Daoy (cell line): Measurements from ENCODE around the gene NOD2. TPM values are rescaled to one million over a fixed set of nuclear protein-coding genes. Genes with fewer than 3 reads are reported as not detected.
A peak's percentile ranks its signal among the peaks of the same experiment; 100 is the strongest.

Experiments
- DNase-seq: peaks from one replicate; pipeline ENCODE4 v3.0.0-alpha.2; 2015; ENCODE audit warnings: low read depth
- total RNA-seq: library from RNA; depleted of rRNA; stranded (reverse); fragments of >200 nt; shearing (Covaris generic); gene quantifications from 2 replicates; pipeline ENCODE4 v1.2.3, GENCODE V29; 2014

NOD2 gene
- total RNA-seq, 1 experiment from 2014 or later, result 0.06 TPM

DNA sequence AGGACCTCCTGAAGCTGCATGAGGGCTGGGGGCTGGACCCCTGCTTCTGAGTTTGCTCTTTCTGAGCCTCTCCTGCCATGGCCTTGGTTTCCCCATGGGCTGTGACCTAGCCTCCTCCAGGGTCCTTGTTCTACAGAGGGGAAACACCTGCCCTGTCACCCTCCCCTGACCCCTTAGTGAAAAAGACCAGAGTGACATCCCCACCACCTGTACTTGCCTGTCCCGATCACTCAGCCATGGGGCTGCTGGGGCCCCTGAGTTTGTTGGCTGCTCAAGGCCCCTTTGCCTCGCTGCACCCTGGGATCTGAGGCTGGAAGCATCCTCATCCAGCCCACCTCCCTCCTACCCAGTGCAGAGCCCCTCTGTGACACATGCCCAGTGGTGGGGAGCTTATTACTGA, 800 bp downstream of the NOD2 start:
- no peak for DNase-seq

DNA sequence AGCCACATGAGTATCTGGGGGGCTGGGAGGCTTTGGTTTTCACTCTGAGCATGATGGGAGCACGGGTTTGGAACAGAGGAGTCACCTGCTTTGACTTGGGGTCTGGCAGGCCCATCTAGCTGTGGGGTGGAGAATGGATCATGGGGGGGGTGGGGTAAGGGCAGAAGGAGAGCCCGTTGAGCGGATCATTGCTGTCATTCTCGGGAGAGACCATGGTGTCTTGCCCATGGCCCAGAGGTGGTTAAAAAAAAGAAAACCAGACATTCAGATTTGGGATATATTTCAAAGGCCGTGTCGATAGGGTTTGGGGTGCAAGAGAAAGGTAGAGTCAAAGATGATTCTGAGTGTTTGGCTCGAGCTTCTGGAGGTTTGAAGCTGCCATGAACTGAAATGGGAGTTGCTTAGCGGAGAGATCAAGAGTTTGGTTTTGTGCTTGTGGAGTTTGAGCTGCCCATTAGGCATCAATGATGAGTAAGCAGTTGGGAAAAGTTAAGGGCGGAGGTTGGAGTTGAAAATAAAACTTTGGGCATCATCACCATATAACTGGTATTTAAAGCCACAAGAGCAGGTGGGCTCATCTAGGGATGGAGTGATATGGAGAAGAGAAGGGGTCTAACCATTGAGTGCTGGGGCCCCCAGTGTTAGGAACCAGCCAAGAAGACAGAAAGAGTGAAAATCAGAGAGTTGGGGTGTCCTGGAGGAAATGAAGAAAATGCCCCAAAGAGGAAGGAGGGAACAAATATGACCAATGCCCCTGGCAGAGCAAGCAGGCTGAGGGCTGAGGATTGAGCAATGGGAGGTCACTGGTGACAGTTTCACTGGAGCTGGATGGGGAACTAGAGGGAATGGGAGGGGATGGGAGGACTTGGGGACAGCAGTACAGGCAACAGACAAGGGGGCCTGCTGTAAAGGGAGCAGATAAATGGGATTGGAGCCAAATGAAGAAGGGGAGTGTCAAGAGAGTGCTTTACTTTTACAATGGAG, 1.9 kb downstream of the NOD2 start:
- no peak for DNase-seq

DNA sequence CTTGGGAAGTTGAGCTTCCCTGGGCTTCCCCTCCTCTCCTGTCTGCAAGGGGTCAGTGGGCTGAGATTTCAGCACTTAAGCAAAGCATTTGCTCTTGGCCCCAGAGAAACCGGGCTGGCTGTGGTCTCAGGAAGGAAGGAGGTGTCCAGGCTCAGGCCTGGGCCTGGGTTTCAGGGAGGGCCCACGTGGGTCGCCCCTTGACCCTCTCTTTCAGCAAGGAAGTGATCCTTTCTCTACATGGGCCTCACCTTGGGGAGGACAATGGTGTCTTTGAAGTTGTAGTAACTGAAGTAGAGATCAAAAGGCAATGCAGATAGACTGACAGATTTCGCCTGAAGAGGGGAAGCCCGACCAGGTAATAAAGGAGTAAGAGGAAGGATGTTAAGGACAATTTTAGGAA, 2.7 kb downstream of the NOD2 start:
- no peak for DNase-seq

DNA sequence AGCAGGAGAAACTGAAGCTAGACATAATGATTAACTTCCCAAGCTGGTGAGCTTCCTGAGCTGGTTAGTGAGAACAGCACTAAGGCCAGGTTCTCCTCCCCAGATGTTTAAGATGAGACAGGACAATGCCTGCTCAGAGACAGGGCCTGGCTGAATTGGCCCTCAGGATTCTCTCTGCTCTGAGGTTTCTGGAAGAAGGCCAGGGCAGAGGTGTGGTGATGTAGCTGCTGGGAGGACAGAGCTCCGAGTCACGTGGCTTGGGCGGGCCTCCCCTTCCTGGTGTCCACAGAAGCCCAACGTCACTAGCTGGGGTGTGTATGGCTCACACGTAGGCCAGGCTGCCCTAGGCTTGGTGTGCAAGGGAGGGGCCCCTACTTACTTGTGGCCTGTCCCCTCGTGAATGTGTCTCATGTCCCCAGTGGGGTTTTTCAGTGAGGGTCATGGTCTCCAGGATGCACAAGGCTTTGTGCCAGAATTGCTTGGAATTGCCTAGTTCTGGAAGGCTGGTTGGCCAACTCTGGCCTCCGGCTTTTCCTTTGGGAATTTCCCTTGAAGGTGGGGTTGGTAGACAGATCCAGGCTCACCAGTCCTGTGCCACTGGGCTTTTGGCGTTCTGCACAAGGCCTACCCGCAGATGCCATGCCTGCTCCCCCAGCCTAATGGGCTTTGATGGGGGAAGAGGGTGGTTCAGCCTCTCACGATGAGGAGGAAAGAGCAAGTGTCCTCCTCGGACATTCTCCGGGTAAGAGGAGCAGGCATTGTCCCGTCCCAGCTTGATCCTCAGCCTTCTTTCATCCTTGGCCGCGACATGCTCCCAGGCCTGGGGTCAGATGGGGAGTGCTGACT, 3.4 kb downstream of the NOD2 start:
- DNase-seq, result peak; percentile 81

DNA sequence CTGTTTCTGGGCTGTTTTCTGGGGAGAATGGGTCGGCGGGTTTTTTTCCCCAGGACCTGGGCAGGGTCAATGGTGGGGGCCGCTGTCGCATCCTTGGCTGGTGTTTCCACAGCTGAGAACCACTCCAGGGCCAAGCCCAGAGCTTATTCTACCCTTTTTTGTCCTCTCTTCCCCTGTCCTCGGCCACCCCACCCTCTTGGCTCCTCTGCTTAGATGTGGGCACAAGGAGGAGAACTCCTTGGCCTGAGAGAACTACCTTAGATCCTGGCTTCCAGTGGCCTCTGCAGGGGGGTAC, 4.0 kb downstream of the NOD2 start:
- no peak for DNase-seq

DNA sequence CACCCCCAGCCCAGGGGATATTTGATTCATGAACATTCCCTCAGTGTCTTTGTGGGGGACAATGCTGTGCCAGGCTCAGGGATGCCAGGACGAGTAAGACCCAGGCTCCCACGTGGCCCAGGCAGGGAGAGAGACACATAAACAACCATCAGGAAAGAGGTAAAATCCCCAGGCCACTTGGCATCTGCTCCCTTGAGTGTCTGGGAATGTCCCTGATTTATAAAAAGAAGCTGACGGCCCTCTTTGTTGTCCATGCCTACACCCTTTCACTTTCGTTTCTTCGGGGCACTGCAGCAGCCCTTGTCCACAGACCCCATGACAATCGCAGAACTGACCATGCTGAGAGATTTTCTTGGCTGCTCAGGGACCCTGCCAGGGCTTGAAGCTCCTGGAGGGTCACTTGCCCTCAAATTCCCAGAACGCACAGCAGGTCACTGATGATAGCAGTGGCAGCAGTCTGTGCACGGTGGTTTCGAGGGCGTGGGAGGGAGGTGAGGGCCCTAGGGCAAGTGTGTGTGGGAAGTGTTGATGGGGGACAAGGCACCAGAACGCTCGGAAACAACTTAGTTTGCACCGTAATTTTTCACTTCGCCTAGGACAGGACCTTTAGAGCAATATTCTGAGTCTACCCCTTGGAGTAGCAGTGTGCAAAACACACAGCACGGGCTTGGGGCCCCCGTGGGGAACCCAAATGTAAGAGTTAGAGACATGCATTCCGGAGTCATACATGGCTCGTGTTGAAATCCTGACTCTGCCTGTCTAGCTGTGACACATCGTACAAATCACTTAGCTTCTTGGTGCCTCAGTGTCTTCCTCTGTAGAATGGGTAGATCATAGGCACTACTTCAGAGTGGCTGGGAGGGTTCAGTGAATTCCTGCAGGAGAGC, 4.7 kb downstream of the NOD2 start:
- DNase-seq, result peak; percentile 69

GRCh38 chr16:50699326-50700159, 6.1 kb downstream of the NOD2 start:
- DNase-seq, result peak; percentile 39

DNA sequence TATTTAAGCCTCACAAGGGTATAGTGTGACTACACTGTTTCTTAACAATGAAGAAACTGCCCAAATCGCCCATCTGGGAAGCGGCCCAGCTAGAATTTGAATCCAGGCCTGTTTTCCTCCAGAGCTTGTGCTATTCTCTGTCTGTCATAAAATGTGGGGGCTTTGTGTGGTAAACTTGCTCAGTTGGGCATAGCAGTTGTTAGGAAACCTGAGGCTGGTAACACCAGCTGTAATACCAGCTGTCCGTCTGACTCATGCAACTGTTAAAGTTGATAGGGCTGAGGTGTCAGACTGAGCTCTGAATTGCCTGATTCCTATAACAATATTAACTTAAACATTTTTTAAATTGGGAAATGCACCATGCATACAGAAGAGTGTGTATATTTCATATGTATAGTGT, 9.3 kb downstream of the NOD2 start:
- DNase-seq, result peak; percentile 33

GRCh38 chr16:50704245-50704644, 10.8 kb downstream of the NOD2 start:
- no peak for DNase-seq

- DNase-seq, result no peak
Measured at GRCh38 chr16:50705436-50706110, 12.2 kb downstream of the NOD2 start.

DNA sequence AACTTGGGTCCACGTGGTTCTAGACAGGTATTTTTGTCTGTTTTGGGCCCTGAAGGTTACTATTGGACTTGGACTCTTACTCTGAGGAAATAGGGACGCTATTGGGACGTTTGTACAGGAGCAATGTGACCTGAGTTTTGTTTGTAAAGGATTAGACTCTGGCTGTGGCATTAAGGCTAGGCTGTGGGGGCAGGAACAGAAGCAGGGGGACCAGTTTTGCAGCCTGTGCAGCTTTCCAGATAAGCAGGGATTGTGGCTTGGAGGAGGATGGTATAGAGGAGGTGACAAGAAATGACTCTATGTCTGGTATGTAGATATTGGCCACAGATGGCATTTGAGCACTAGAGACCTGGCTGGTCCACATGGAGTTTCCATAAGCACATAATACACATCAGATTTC, 12.8 kb downstream of the NOD2 start:
- DNase-seq, result no peak

- no peak for DNase-seq
Measured at GRCh38 chr16:50708373-50709060, 15.1 kb downstream of the NOD2 start.

GRCh38 chr16:50709061-50709684, 15.8 kb downstream of the NOD2 start:
- DNase-seq, result no peak

DNA sequence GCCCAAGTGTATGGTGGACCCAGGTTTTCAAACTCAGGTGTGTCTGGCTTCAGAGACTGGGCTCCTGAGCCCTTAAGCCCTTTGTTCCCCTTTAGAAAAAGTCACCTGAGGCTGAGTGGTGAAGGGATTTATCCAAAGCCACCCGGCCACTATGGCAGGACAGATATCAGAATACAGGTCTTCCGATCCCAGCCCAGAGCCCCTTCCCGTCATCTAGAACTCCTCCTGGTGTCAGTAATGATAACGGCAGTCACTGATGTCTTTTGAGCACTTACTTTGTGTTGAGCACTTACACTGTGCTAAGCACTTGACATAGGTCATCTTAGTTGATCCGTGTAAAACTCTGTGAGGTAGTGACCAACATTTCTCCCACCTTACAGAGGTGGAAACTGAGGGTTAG, 16.6 kb downstream of the NOD2 start:
- DNase-seq, result no peak

GRCh38 chr16:50711040-50711439, 17.6 kb downstream of the NOD2 start:
- no peak for DNase-seq

- DNase-seq, result no peak
Measured at GRCh38 chr16:50711862-50712559, 18.6 kb downstream of the NOD2 start.

DNA sequence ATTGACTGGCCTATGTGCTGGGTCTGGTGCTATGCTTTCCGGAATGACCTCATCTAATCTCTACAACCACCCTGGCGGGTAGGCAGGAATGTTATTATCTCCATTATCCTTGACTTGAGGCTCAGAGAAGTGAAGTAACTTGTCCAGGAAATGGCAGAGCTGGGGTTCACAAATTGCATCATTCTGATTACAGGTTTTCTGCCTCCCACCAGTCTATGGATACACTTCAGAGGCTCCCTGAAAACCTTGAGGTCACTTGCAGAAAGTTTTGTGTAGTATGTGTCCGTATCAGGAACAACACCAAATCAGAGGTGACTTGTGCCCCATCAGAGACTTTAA, 19.1 kb downstream of the NOD2 start:
- DNase-seq, result peak; percentile 66

DNA sequence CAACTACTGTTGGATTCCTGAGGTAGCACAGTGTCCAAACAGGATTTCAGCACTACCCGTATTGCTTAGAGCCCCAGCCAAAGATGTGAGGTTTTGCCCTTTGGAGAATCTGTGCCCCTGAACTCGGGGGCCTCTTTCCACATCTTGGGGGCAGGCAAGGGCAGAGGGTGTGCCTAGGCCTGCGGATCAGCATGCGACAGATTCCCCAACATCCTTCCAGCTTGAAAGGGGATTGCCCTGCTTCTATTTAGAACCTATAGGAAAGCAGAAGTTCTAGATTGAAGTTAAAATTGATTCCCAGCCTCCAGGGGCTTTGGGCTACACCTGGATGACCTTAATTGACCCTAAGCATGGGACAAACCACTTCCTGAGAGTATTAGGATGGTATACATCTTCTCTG, 19.6 kb downstream of the NOD2 start:
- no peak for DNase-seq

DNA sequence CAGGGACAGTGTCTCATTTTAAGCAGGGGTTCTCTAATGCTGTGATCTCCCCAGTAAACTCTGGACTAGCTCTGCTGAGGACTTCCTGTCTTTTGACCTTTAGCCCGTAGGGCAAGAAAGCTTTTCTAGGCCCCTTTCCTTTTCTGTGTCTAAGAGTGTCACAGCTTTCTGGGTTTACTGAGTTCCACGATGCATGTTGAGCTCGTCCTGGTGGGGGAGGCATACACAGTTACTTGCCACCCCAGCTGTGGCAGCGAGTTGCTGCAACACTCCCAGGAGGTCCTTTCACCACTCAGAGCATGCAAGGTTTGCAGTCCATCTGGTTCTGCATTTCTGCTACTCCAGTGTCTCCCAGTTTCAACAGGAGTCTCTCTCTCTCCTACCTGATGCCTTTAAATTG, 23.7 kb downstream of the NOD2 start:
- DNase-seq, result no peak
